Cardiac septum (tissue), 1 donor: ENCODE measurements around the gene PSENEN. TPM values are rescaled to one million over a fixed set of nuclear protein-coding genes. Genes with fewer than 3 reads are reported as not detected.

Experiments used
- DNase-seq: peaks from one replicate; pipeline ENCODE4 v3.0.0-alpha.2; 2020; ENCODE audit warnings: low spot score
- intact Hi-C: fragments of 100-400 bp; cut with DNase I; formaldehyde crosslinking; loops from one replicate; pipeline ENCODE4 v1.14.0; 2022
- total RNA-seq: library from RNA; stranded (reverse); fragmentation: NEBNext Ultra II Directional; extraction: Animal tissue kit (Norgen Biotek cat#: 25700); gene quantifications from one replicate; pipeline ENCODE4 v1.2.1, GENCODE V29; 2021
- donor health status: DM: no; HTN: no; CAD: no.

PSENEN gene
- total RNA-seq, 1 donor from 2014 or later = 43.2 TPM

GRCh38 chr19:35743640-35744429 lies 1.6 kb upstream of the PSENEN start:
- intact Hi-C loops = loop anchor here (2.0 kb wide), 1 partner anchor 187 kb away; no protein-coding TSS in a partner anchor
- DNase-seq = no peak

GRCh38 chr19:35744430-35745327 lies 772 bp upstream of the PSENEN start:
- intact Hi-C loops = loop anchor here (2.0 kb wide), 1 partner anchor 186 kb away; no protein-coding TSS in a partner anchor
- peak; percentile 98 for DNase-seq

- no peak for DNase-seq
- intact Hi-C loops = no loop called here
Observed at GRCh38 chr19:35746087-35746462, 624 bp downstream of the PSENEN start.

- no peak for DNase-seq
- intact Hi-C loops = no loop called here
Observed at GRCh38 chr19:35746531-35746930, 1.1 kb downstream of the PSENEN start.

DNA sequence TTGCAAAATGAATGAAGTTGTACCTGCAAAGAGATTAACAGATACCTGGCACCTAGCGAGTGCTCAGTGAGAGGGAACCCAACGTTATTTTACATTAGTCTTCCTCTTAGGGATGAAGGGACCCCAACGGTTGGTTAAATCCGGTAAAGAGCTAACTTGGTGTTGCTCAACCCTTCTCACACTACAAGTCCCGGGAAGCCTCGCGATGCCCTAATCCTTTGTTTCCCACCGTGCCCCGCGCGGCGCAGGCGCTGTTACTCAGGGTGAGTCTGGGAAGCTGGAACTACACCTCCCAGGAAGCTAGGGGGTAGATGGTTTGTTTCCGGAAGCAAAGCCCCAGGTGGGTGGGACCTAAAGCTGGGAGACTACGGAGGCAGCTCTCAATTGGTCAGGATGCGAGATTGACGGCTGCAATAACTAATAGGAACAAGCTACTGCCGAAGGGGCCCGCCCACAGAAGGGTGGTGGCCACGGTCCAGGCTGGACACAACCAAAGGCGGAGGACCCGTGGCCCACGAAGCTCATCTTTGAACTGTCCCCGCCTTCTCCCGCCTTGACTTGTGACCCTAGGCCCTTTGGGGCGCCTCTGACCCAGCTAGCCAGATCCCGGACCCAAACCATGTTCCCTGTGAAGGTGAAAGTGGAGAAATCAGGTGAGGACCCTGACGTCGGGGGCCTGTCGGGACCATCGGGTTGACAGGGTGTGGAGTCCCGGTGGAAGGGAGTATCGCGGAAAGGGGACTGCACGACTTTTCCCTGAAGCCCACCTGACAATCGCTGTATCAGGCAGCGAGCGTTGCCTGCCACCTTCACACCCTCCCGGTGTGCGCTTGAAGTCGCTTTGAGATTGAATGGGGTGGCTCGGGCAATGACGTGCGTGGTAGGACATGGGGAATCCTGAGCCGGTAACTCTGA lies 2.9 kb downstream of the PSENEN start, which contains the start of gene LIN37:
Gene LIN37, plus strand, starts transcription at position 471 of the 915 bp plus-strand sequence. Its CDS starts 149 bp downstream, at position 620.
- intact Hi-C loops = no loop called here
- peak; percentile 99 for DNase-seq

GRCh38 chr19:35750167-35750566 lies 4.7 kb downstream of the PSENEN start:
- intact Hi-C loops = no loop called here
- DNase-seq = peak; percentile 55

- intact Hi-C loops = no loop called here
Observed at GRCh38 chr19:35751839-35752745, 6.6 kb downstream of the PSENEN start.

GRCh38 chr19:35752746-35753350 lies 7.4 kb downstream of the PSENEN start:
- DNase-seq = peak; percentile 41
- intact Hi-C loops = no loop called here

More at GRCh38 chr19:35751839-35752745, 6.6 kb downstream of the PSENEN start:
- peak; percentile 75 for DNase-seq

DNA sequence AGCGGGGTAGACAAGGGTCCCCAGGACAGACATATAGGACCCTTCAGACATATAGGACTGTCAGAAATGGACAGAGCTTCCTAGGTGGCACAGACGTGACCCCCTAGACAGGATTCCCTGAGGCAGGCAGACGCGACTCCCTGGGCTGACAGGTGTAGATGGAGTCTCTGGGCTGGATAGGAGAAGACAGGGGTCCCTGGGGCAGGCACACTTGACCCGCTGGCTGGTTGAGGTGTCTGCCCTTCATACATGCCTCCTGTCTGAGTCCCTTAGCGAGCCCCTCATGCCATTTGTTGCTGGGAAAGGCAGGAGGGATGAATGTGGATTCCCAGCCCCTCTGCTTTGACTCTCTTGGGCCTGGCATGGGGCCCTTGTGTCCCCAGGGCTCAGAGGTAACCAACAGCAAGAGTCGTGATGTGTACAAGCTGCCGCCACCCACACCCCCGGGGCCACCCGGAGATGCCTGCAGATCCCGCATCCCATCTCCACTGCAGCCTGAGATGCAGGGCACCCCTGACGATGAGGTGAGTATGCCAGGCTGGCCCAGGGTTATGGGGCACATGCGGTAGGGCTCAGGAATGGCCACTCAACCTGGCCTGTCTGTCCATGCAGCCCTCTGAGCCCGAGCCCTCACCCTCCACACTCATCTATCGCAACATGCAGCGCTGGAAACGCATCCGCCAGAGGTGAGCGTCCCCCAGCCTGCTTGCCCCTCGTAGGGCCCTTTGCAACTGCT lies 8.4 kb downstream of the PSENEN start:
- intact Hi-C loops = no loop called here
- DNase-seq = peak; percentile 69

DNA sequence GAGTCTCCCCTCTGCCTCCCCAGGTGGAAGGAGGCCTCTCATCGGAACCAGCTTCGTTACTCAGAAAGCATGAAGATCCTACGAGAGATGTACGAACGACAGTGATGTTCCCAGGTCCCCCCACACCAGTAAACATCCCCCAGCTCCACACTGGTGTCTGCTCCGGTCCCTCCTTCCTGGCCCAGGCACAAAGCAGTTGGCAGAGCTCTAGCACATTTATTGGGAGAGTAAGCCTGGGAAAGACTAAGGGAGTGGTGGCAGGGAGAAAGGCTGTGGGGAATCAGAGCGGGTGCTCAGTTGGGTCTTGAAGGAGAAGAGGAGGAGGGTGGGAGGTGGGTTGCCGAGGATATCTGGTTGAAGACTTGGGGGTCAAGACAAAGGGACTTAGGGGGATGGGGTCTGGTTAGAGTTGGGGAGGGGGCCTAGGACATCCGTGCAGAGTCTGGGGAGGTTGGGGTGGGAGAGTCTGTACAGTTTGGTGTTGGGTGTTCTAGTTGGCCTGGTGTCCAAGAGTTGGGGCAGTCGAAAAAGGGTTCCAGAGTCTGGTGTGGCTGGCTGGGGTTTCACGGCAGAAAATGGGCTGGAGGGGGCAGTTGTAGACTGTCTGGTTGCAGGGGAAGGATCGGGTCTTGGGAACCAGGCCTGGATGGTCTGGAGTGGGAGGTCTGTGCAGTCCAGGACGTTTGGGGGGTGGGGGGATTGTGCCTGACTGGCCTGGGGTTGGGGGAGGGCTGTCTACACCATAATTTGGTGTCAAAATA lies 9.1 kb downstream of the PSENEN start:
- no peak for DNase-seq
- intact Hi-C loops = no loop called here

DNA sequence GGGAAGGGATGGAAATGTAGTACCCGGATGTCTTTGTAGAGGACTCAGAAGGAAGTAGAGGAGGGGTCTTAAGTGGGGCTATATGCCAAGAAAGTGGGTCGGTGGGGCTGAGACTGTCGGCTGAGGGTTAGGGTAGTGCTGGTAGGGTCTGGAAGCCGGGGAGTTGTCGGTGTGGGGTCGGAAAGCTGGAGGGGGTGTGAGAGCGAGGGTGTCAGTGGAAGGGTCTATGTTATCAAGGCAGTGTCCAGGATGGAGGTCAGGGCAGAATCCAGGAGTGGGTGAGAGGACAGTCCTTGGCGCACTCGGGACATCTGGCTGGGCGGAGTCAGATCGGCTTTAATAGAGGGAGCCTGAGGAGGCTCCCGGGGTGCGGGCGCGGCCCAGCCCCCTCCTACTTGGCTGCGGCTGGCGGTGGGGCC lies 9.7 kb downstream of the PSENEN start:
- no peak for DNase-seq
- intact Hi-C loops = no loop called here

GRCh38 chr19:35755550-35756376 lies 10.3 kb downstream of the PSENEN start:
- intact Hi-C loops = no loop called here
- peak; percentile 91 for DNase-seq

GRCh38 chr19:35756377-35757230 lies 11.2 kb downstream of the PSENEN start, which contains the start of gene HSPB6:
HSPB6 (minus strand) TSS chr19:35757029; CDS start chr19:35757008, 21 bp downstream.
- peak; percentile 89 for DNase-seq
- intact Hi-C loops = no loop called here

GRCh38 chr19:35757231-35757748 lies 11.8 kb downstream of the PSENEN start:
- DNase-seq = peak; percentile 92
- intact Hi-C loops = no loop called here
